ENCODE results near the gene BEX4.

GRCh38 chrX:103254921-103255493, 40.1 kb downstream of the BEX4 start, which contains the start of gene TCEAL8:
- TF ChIP-seq EZH2phosphoT487 (IDR thresholded peaks at IDR 0.05; ENCODE audit: borderline replicate concordance, low read length) (no peak), CTCF (IDR thresholded peaks at IDR 0.05; ENCODE audit: low read depth, low read length, poor library complexity, severe bottlenecking) (no peak)
